ENCODE data around the gene RPL6. TPM values are rescaled to one million over a fixed set of nuclear protein-coding genes. Genes with fewer than 3 reads are reported as not detected.

Gene RPL6
- total and polyA plus RNA-seq, 9 of the 15 experiments (the other 6 are each of a cell fraction or from before 2014, with no cell fraction given): 1,519 to 3,103 (median 2,396) TPM

- TF ChIP-seq ZNF318 (IDR thresholded peaks at IDR 0.05; ENCODE audit: borderline replicate concordance in 1 of 2, low read depth in 1 of 2) (no peak), BCL6 (CRISPR knock-in tag; IDR thresholded peaks at IDR 0.05) (no peak), ATF7 (IDR thresholded peaks at IDR 0.05) (no peak), THRB (CRISPR knock-in tag; conservative IDR thresholded peaks at IDR 0.05) (no peak), TAF15 (IDR thresholded peaks at IDR 0.05; ENCODE audit: low read depth, low read length) (no peak), HINFP (tag; conservative IDR thresholded peaks at IDR 0.05; ENCODE audit: low read depth) (no peak), SAFB2 (IDR thresholded peaks at IDR 0.05; ENCODE audit: borderline replicate concordance, low read depth, low read length, severe bottlenecking) (no peak), SMARCC2 (IDR thresholded peaks at IDR 0.05; ENCODE audit: low read depth) (no peak), ZNF408 (CRISPR knock-in tag; IDR thresholded peaks at IDR 0.05; ENCODE audit: low read depth) (no peak), CBX1 (IDR thresholded peaks at IDR 0.05; ENCODE audit: low read depth) (peak; percentile 31; the same call in 1 of the 2 replicates), GTF2B (IDR thresholded peaks at IDR 0.05; ENCODE audit: extremely low read depth, insufficient read length) (no peak), SRF (CRISPR knock-in tag; IDR thresholded peaks at IDR 0.05) (no peak), TBL1XR1 (IDR thresholded peaks at IDR 0.05; ENCODE audit: low read length in 2 of 2) (peak in 1 of 2 experiments; percentile 80; a peak in 2 of 4 replicates)
Observed at GRCh38 chr12:112418608-112419296, 9.3 kb upstream of the RPL6 start, which contains the start of gene PTPN11 (continued).

All from K562 (cell line).